GM12892 (cell line): ENCODE measurements around the gene MS4A4E.

ENCODE experiments used
- POLR2A ChIP-seq: IDR thresholded peaks from 2 replicates; pipeline ENCODE4 v1.6.1; 2011; ENCODE audit warnings: low read depth, low read length, control low read depth
- POLR2AphosphoS5 ChIP-seq: IDR thresholded peaks from 2 replicates; pipeline ENCODE4 v1.6.1; 2011; ENCODE audit warnings: low read depth, low read length, control low read depth
- TAF1 ChIP-seq: IDR thresholded peaks from 2 replicates; pipeline ENCODE4 v1.6.1; 2011; ENCODE audit warnings: low read depth, mild to moderate bottlenecking, control low read depth, low read length, borderline replicate concordance

DNA sequence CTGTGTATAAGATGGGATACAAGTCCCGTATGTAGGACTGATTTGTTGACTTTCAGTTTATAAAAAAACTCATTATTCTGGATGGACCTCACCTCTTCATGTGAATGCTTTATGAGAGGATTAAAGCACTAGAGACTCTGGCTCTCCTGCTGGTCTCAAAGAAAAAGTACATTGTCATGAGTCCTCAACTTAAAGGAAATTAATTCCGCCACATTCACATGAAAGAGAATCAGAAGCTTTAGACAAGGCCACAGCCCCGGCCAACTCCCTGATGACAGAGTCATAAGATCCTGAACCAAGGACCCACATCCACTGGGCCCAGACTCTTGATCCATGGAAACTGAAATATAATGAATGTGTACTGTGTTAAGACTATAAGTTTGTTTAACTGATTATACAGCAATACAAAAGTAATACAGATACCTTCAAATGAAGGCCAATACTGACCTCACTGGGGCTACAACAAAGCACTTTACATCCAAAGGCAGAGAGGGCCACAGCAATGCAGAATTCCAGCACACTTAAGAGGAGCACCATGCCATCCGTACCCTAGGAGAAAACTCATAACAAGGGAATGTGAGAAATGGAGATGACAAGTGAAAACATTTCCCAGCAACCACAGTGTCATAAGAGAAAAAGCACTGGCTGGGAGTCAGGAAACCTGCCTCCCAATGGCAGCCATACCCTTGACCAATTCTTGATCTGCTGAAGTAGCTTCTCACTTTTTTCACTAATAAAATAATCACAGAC, 34.6 kb downstream of the MS4A4E start:
- TF ChIP-seq POLR2A (no peak), TAF1 (no peak), POLR2AphosphoS5 (no peak)
